HepG2 (cell line): ENCODE data around the gene TRIM27. TPM values are rescaled to one million over a fixed set of nuclear protein-coding genes. Genes with fewer than 3 reads are reported as not detected.
A peak's percentile ranks its signal among the peaks of the same experiment; 100 is the strongest.

Source experiments
- ETV5 ChIP-seq: IDR thresholded peaks from 2 replicates; pipeline ENCODE4 v1.6.1; 2018; ENCODE audit warnings: missing biosample characterization, missing genetic modification reagents, inconsistent platforms, borderline replicate concordance
- HNF4A ChIP-seq: sonication (generic); formaldehyde crosslinking; IDR thresholded peaks from 2 replicates; pipeline ENCODE4 v1.4.0; 2020; ENCODE audit warnings: missing genetic modification reagents
- PHF8 ChIP-seq: sonication (generic); formaldehyde crosslinking; IDR thresholded peaks from 2 replicates; pipeline ENCODE4 v1.5.0; 2020; ENCODE audit warnings: missing genetic modification reagents
- ZNF225 ChIP-seq: sonication (generic); formaldehyde crosslinking; IDR thresholded peaks from 2 replicates; pipeline ENCODE4 v1.4.0; 2020; ENCODE audit warnings: mild to moderate bottlenecking, missing genetic modification reagents
- ZNF281 ChIP-seq: sonication (generic); formaldehyde crosslinking; IDR thresholded peaks from 2 replicates; pipeline ENCODE4 v1.4.0; 2020; ENCODE audit warnings: missing genetic modification reagents, borderline replicate concordance
- ZNF331 ChIP-seq: sonication (generic); formaldehyde crosslinking; IDR thresholded peaks from 2 replicates; pipeline ENCODE4 v1.4.0; 2020; ENCODE audit warnings: missing genetic modification reagents
- ZNF547 ChIP-seq: sonication (generic); formaldehyde crosslinking; IDR thresholded peaks from 2 replicates; pipeline ENCODE4 v1.5.1; 2020; ENCODE audit warnings: mild to moderate bottlenecking, missing genetic modification reagents
- ZNF724P ChIP-seq: sonication (generic); formaldehyde crosslinking; IDR thresholded peaks from 2 replicates; pipeline ENCODE4 v1.8.0; 2022; ENCODE audit warnings: missing genetic modification reagents, borderline replicate concordance
- ZNF841 ChIP-seq: sonication (generic); formaldehyde crosslinking; IDR thresholded peaks from 2 replicates; pipeline ENCODE4 v1.8.1; 2023; ENCODE audit warnings: missing genetic modification reagents, borderline replicate concordance
- polyA plus RNA-seq, 8 experiments: library from polyadenylated mRNA; depleted of rRNA in 3 of 8; stranded (reverse) in 7 of 8; unstranded in 1 of 8; fragments of >200 nt; fragmentation: Illumina TruSeq in 4 of 8; extraction: Trizol in 4 of 8; gene quantifications; 2 replicates each; pipeline versions ENCODE4 v1.2.1 to v1.2.3, GENCODE V29; 2011 to 2016; ENCODE audit warnings: low read depth in 4 of 8, missing spikeins in 1 of 8, mixed read lengths in 1 of 8; ENCODE audit not compliant: insufficient read depth in 1 of 8
- total RNA-seq, 5 experiments: library from RNA; depleted of rRNA; stranded (reverse); fragments of >200 nt; fragmentation: Illumina TruSeq; extraction: Trizol; gene quantifications; 2 replicates each; pipeline ENCODE4 v1.2.3, GENCODE V29; 2016; ENCODE audit warnings: low read depth in 1 of 5
- TF ChIP-seq, protein P1 (sequence below): sonication (generic); formaldehyde crosslinking; IDR thresholded peaks from 2 replicates; pipeline ENCODE4 v1.4.0; 2020; ENCODE audit warnings: missing genetic modification reagents, borderline replicate concordance
- TF ChIP-seq, protein P2 (sequence below): sonication (generic); formaldehyde crosslinking; IDR thresholded peaks from 2 replicates; pipeline ENCODE4 v1.9.0; 2022; ENCODE audit warnings: low read depth, missing genetic modification reagents
- TF ChIP-seq, protein P3 (sequence below), 2 experiments: sonication (generic) in 1 of 2; formaldehyde crosslinking in 1 of 2; IDR thresholded peaks; 2 replicates each; pipeline versions ENCODE4 v1.4.0 to v1.6.1; 2018 to 2020; ENCODE audit warnings: missing genetic modification reagents in 2 of 2, borderline replicate concordance in 1 of 2, low read depth in 1 of 2, mild to moderate bottlenecking in 1 of 2, missing biosample characterization in 1 of 2

The TRIM27 gene
- total and polyA plus RNA-seq, 2 of the 13 experiments (the other 11 are each of a cell fraction or from before 2014, with no cell fraction given), result 88.6 to 112 TPM

GRCh38 chr6:28947831-28948270 lies 24.1 kb upstream of the TRIM27 start (continued):
- TF ChIP-seq ZNF281 (CRISPR knock-in tag) (no peak), ZNF331 (CRISPR knock-in tag) (no peak; the same call in 1 of the 2 replicates), PHF8 (CRISPR knock-in tag) (no peak), ZNF225 (CRISPR knock-in tag) (no peak), ZNF724P (CRISPR knock-in tag) (no peak), ETV5 (CRISPR knock-in tag) (peak; percentile 80; the same call in 1 of the 2 replicates), HNF4A (CRISPR knock-in tag) (peak; percentile 26; the same call in 1 of the 2 replicates), ZNF841 (no peak), ZNF547 (CRISPR knock-in tag) (no peak)
- TF ChIP-seq, protein P1, sequence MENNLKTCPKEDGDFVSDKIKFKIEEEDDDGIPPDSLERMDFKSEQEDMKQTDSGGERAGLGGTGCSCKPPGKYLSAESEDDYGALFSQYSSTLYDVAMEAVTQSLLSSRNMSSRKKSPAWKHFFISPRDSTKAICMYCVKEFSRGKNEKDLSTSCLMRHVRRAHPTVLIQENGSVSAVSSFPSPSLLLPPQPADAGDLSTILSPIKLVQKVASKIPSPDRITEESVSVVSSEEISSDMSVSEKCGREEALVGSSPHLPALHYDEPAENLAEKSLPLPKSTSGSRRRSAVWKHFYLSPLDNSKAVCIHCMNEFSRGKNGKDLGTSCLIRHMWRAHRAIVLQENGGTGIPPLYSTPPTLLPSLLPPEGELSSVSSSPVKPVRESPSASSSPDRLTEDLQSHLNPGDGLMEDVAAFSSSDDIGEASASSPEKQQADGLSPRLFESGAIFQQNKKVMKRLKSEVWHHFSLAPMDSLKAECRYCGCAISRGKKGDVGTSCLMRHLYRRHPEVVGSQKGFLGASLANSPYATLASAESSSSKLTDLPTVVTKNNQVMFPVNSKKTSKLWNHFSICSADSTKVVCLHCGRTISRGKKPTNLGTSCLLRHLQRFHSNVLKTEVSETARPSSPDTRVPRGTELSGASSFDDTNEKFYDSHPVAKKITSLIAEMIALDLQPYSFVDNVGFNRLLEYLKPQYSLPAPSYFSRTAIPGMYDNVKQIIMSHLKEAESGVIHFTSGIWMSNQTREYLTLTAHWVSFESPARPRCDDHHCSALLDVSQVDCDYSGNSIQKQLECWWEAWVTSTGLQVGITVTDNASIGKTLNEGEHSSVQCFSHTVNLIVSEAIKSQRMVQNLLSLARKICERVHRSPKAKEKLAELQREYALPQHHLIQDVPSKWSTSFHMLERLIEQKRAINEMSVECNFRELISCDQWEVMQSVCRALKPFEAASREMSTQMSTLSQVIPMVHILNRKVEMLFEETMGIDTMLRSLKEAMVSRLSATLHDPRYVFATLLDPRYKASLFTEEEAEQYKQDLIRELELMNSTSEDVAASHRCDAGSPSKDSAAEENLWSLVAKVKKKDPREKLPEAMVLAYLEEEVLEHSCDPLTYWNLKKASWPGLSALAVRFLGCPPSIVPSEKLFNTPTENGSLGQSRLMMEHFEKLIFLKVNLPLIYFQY (CRISPR knock-in tag), result no peak
- TF ChIP-seq, protein P2, sequence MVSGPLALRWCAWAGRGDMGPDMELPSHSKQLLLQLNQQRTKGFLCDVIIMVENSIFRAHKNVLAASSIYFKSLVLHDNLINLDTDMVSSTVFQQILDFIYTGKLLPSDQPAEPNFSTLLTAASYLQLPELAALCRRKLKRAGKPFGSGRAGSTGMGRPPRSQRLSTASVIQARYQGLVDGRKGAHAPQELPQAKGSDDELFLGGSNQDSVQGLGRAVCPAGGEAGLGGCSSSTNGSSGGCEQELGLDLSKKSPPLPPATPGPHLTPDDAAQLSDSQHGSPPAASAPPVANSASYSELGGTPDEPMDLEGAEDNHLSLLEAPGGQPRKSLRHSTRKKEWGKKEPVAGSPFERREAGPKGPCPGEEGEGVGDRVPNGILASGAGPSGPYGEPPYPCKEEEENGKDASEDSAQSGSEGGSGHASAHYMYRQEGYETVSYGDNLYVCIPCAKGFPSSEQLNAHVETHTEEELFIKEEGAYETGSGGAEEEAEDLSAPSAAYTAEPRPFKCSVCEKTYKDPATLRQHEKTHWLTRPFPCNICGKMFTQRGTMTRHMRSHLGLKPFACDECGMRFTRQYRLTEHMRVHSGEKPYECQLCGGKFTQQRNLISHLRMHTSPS (CRISPR knock-in tag), result no peak
- TF ChIP-seq, protein P3, sequence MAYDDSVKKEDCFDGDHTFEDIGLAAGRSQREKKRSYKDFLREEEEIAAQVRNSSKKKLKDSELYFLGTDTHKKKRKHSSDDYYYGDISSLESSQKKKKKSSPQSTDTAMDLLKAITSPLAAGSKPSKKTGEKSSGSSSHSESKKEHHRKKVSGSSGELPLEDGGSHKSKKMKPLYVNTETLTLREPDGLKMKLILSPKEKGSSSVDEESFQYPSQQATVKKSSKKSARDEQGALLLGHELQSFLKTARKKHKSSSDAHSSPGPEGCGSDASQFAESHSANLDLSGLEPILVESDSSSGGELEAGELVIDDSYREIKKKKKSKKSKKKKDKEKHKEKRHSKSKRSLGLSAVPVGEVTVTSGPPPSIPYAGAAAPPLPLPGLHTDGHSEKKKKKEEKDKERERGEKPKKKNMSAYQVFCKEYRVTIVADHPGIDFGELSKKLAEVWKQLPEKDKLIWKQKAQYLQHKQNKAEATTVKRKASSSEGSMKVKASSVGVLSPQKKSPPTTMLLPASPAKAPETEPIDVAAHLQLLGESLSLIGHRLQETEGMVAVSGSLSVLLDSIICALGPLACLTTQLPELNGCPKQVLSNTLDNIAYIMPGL (CRISPR knock-in tag; IDR thresholded peaks at IDR 0.05; ENCODE audit: borderline replicate concordance in 1 of 2, low read depth in 1 of 2), result peak; percentile 71 to 91; a peak in 3 of 4 replicates
